Measurements from ENCODE around the gene NRCAM.
A peak's percentile ranks its signal among the peaks of the same experiment; 100 is the strongest.

Gene NRCAM

GRCh38 chr7:108135446-108136190, 320.6 kb downstream of the NRCAM start:
- H3K4me3 ChIP-seq (ENCODE audit: low read depth, low read length) = no peak overlapping the region
- no peaks in the 10 kb centered on the region for H3K36me3 ChIP-seq
- TF ChIP-seq CTCF (IDR thresholded peaks at IDR 0.05; ENCODE audit: low read depth, low read length) = no peak
- H3K4me1 ChIP-seq = peaks cover 4% of the 10 kb centered on the region
- H3K9me3 ChIP-seq = no peaks in the 10 kb centered on the region
- H3K27me3 ChIP-seq = no peaks in the 10 kb centered on the region
- DNase-seq = no peak

- Histone ChIP-seq H3K36me3 (no peaks in the 10 kb centered on the region), H3K9me3 (no peaks in the 10 kb centered on the region), H3K4me1 (peaks cover 3% of the 10 kb centered on the region), H3K27me3 (no peaks in the 10 kb centered on the region), H3K4me3 (ENCODE audit: low read depth, low read length) (no peak overlapping the region)
- no peak for DNase-seq
- no peak for TF ChIP-seq CTCF (IDR thresholded peaks at IDR 0.05; ENCODE audit: low read depth, low read length)
Observed at GRCh38 chr7:108134486-108134885, 321.8 kb downstream of the NRCAM start.

DNA sequence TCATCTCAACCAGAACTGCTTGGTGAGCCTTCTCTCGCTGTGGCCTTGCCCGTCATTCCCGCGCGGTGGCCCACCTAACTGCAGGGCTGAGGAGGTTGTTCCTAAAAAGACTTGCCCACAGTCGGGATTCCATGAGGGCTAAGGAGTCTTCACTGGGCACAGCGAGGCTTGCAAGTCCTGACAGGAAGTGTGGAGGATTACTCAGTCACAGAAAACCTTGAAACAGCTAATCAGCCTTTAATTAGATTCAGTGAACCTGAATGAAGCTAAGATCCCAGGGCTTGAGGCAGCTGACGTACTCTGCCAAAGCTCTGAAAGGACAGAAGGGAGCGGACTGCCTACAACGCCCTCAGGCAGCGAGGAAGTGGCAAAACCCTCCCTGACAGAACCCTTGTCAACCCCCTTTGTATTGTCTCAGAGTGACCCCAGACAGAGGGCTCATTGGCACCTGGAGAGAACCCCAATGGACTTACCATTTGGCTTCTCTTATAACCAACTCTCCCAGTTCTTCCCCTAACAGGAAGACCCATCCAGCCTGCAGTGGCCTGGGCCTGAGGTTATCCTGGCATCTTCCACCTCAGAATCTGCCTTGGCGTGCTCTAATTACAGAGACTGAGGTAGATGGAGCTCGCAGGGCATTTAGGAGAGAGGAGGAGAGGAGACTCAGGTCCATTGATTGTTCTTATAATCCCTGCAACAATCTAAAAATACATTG, 323.5 kb downstream of the NRCAM start:
- TF ChIP-seq CTCF (IDR thresholded peaks at IDR 0.05; ENCODE audit: low read depth, low read length) = no peak
- no peaks in the 10 kb centered on the region for H3K9me3 ChIP-seq
- DNase-seq = peak; percentile 27
- H3K4me3 ChIP-seq (ENCODE audit: low read depth, low read length) = no peak overlapping the region
- H3K4me1 ChIP-seq = no peaks in the 10 kb centered on the region; the same call in 1 of the 2 replicates
- H3K27me3 ChIP-seq = no peaks in the 10 kb centered on the region
- H3K36me3 ChIP-seq = no peaks in the 10 kb centered on the region

GRCh38 chr7:108130261-108130660, 326.0 kb downstream of the NRCAM start, which contains the start of gene LAMB4:
LAMB4 (minus strand) TSS chr7:108130361; CDS start chr7:108123164, 7,197 bp downstream.
- TF ChIP-seq CTCF (IDR thresholded peaks at IDR 0.05; ENCODE audit: low read depth, low read length) = no peak
- no peak for DNase-seq
- Histone ChIP-seq H3K4me3 (ENCODE audit: low read depth, low read length) (no peak within 1 kb of the TSS), H3K9me3 (no peaks in the 10 kb centered on the region), H3K36me3 (no peaks in the 10 kb centered on the region), H3K4me1 (no peaks in the 10 kb centered on the region; the same call in 1 of the 2 replicates), H3K27me3 (no peaks in the 10 kb centered on the region)

DNA sequence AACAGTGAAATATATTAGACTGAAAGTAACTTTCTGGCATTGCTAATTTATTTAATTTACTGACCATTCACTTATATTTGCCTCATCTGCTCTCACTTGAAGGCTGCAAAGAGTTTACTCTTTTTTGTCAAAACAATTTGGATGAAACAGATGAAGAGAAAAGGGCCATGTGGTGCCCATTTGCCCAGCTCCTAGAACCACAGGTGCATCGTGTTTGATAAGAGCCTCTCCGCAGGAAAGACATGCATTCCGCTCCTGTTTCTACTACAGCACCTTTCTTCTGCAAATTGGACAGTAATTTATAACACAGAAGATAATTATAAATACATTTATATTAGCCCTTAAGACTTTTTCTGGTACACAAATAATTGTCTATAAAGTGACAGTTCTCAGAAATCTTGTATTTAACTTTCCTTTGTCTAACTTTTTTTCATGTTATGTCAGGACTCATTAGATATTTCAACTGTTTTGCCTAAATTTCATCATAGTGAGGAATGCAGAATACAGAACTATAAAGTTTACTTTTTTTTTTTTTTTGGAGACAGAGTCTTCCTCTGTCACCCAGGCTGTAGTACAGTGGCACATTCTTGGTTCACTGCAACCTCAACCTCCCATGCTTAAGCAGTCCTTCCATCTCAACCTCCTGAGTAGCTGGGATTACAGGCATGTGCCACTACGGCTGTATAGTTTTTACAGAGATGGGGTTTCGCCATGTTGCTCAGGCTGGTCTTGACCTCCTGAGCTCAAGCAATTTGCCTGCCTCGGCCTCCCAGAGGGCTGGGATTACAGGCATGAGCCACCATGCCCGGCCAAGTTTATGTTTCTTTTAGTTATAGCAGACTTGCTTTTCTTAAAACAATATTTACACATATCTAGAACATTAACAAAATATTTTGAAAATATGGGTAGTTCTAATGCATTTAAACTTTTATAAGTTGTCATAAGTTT, 326.9 kb downstream of the NRCAM start:
- Histone ChIP-seq H3K9me3 (no peaks in the 10 kb centered on the region), H3K27me3 (no peaks in the 10 kb centered on the region), H3K4me1 (no peaks in the 10 kb centered on the region; the same call in 1 of the 2 replicates), H3K4me3 (ENCODE audit: low read depth, low read length) (no peak overlapping the region), H3K36me3 (no peaks in the 10 kb centered on the region)
- TF ChIP-seq CTCF (IDR thresholded peaks at IDR 0.05; ENCODE audit: low read depth, low read length) = no peak
- no peak for DNase-seq

Measured in BE2C (cell line).